Spinal cord (tissue), 10 donors: ENCODE data around the gene DLD. TPM values are rescaled to one million over a fixed set of nuclear protein-coding genes. Genes with fewer than 3 reads are reported as not detected.

Experiments
- DNase-seq, 6 donors: peaks; one replicate each; pipeline versions ENCODE4 v3.0.0 to v3.0.0-alpha.2; 2013 to 2015; ENCODE audit warnings: low spot score in 6 of 6, low read depth in 4 of 6
- H3K27ac ChIP-seq: one replicate; pipeline ENCODE4 v1.5.1; 2013; ENCODE audit warnings: low read depth, low read length, control low read depth
- H3K27me3 ChIP-seq: one replicate; pipeline ENCODE4 v1.6.1; 2013; ENCODE audit warnings: low read length; ENCODE audit not compliant: control insufficient read depth, insufficient read depth
- H3K36me3 ChIP-seq: one replicate; pipeline ENCODE4 v1.6.1; 2013; ENCODE audit warnings: low read length; ENCODE audit not compliant: control insufficient read depth, insufficient read depth
- H3K4me1 ChIP-seq: one replicate; pipeline ENCODE4 v1.6.1; 2013; ENCODE audit warnings: low read length; ENCODE audit not compliant: control insufficient read depth, insufficient read depth
- H3K4me3 ChIP-seq: one replicate; pipeline ENCODE4 v1.5.1; 2013; ENCODE audit warnings: low read depth, low read length, control low read depth
- H3K9me3 ChIP-seq: one replicate; pipeline ENCODE4 v1.6.1; 2013; ENCODE audit warnings: low read length; ENCODE audit not compliant: control insufficient read depth, insufficient read depth
- WGBS: methylation state at CpG from one replicate; pipeline ENCODE4 v1.1.5; 2013; ENCODE audit warnings: missing lambda C conversion rate; ENCODE audit not compliant: insufficient coverage; 5-methylcytosine and 5-hydroxymethylcytosine counted together
- polyA plus RNA-seq, 2 donors: library from polyadenylated mRNA; unstranded; fragments of 120-200 nt; gene quantifications; one replicate each; pipeline ENCODE4 v1.2.1, GENCODE V29; 2013; ENCODE audit not compliant: insufficient read length in 2 of 2
- total RNA-seq, 2 donors: library from RNA; depleted of rRNA in 1 of 2; stranded (reverse); fragments of 120-200 nt in 1 of 2; fragments of >200 nt in 1 of 2; gene quantifications; one replicate each; pipeline versions ENCODE4 v1.2.3 to v1.2.4, GENCODE V29; 2013 to 2014
- donor health status: healthy.

The DLD gene
- total and polyA plus RNA-seq, 4 donors = 56.1 to 98.5 (median 88.8) TPM

GRCh38 chr7:107939573-107940489, 48.8 kb downstream of the DLD start:
- Histone ChIP-seq H3K36me3 (peaks cover 5% of the 10 kb centered on the region), H3K9me3 (no peaks in the 10 kb centered on the region), H3K4me1 (no peaks in the 10 kb centered on the region), H3K27me3 (no peaks in the 10 kb centered on the region), H3K27ac (peak overlapping the region; percentile 4), H3K4me3 (no peak overlapping the region)
- peak in 2 of 6 donors; percentile 10 to 67 for DNase-seq
- WGBS = 81% methylated on average over 15 of the region's 16 CpGs

- Histone ChIP-seq H3K27me3 (no peaks in the 10 kb centered on the region), H3K4me1 (peaks cover 3% of the 10 kb centered on the region), H3K9me3 (no peaks in the 10 kb centered on the region), H3K4me3 (no peak overlapping the region), H3K36me3 (peaks cover 3% of the 10 kb centered on the region), H3K27ac (no peak overlapping the region)
- DNase-seq = no peak
- WGBS = 84% methylated on average over 3 of the region's 4 CpGs
Measured at GRCh38 chr7:107940951-107941350, 50.0 kb downstream of the DLD start.

- Histone ChIP-seq H3K9me3 (no peaks in the 10 kb centered on the region), H3K27ac (no peak overlapping the region), H3K4me1 (peaks cover 8% of the 10 kb centered on the region), H3K36me3 (peaks cover 3% of the 10 kb centered on the region), H3K4me3 (no peak overlapping the region), H3K27me3 (no peaks in the 10 kb centered on the region)
- no CpG with 5 or more reads among the region's 4 CpGs for WGBS
- no peak for DNase-seq
Measured at GRCh38 chr7:107943018-107943417, 52.0 kb downstream of the DLD start.

GRCh38 chr7:107944411-107945169, 53.6 kb downstream of the DLD start:
- WGBS = 95% methylated on average over 2 of the region's 3 CpGs

GRCh38 chr7:107945332-107945731, 54.3 kb downstream of the DLD start:
- WGBS = no CpG with 5 or more reads among the region's 2 CpGs

More at GRCh38 chr7:107944411-107945169, 53.6 kb downstream of the DLD start:
- H3K27me3 ChIP-seq = no peaks in the 10 kb centered on the region
- H3K9me3 ChIP-seq = no peaks in the 10 kb centered on the region
- no peak for DNase-seq
- H3K4me3 ChIP-seq = no peak overlapping the region
- peaks cover 8% of the 10 kb centered on the region for H3K4me1 ChIP-seq
- peaks cover 3% of the 10 kb centered on the region for H3K36me3 ChIP-seq
- H3K27ac ChIP-seq = no peak overlapping the region

GRCh38 chr7:107946451-107946850, 55.5 kb downstream of the DLD start:
- Histone ChIP-seq H3K27ac (peak overlapping the region; percentile 76), H3K4me1 (peaks cover 8% of the 10 kb centered on the region), H3K4me3 (no peak overlapping the region), H3K36me3 (peaks cover 3% of the 10 kb centered on the region), H3K9me3 (no peaks in the 10 kb centered on the region), H3K27me3 (no peaks in the 10 kb centered on the region)
- no CpG with 5 or more reads among the region's 2 CpGs for WGBS
- no peak for DNase-seq

More at GRCh38 chr7:107945332-107945731, 54.3 kb downstream of the DLD start:
- Histone ChIP-seq H3K4me1 (peaks cover 8% of the 10 kb centered on the region), H3K4me3 (no peak overlapping the region), H3K9me3 (no peaks in the 10 kb centered on the region), H3K27me3 (no peaks in the 10 kb centered on the region), H3K27ac (peak overlapping the region; percentile 76), H3K36me3 (no peaks in the 10 kb centered on the region)
- DNase-seq = no peak

GRCh38 chr7:107946881-107947280, 55.9 kb downstream of the DLD start:
- Histone ChIP-seq H3K9me3 (no peaks in the 10 kb centered on the region), H3K4me1 (peaks cover 11% of the 10 kb centered on the region), H3K27me3 (no peaks in the 10 kb centered on the region), H3K36me3 (peaks cover 6% of the 10 kb centered on the region), H3K27ac (peak overlapping the region; percentile 76), H3K4me3 (no peak overlapping the region)
- WGBS = 79% methylated on average over 2 of the region's 6 CpGs
- DNase-seq = peak in 1 of 6 donors; percentile 59

GRCh38 chr7:107948645-107949442, 57.9 kb downstream of the DLD start:
- H3K36me3 ChIP-seq = peaks cover 7% of the 10 kb centered on the region

GRCh38 chr7:107949443-107949935, 58.5 kb downstream of the DLD start:
- no peak for DNase-seq
- Histone ChIP-seq H3K4me3 (no peak overlapping the region), H3K4me1 (peaks cover 12% of the 10 kb centered on the region), H3K9me3 (no peaks in the 10 kb centered on the region), H3K27me3 (no peaks in the 10 kb centered on the region), H3K36me3 (peaks cover 7% of the 10 kb centered on the region), H3K27ac (peak overlapping the region; percentile 72)
- 40% methylated on average over 1 of the region's 1 CpG for WGBS

More at GRCh38 chr7:107948645-107949442, 57.9 kb downstream of the DLD start:
- Histone ChIP-seq H3K27me3 (no peaks in the 10 kb centered on the region), H3K9me3 (no peaks in the 10 kb centered on the region), H3K27ac (peak overlapping the region; percentile 72), H3K4me1 (peaks cover 12% of the 10 kb centered on the region), H3K4me3 (no peak overlapping the region)
- 20% methylated on average over 2 of the region's 7 CpGs for WGBS
- peak in 1 of 6 donors; percentile 69 for DNase-seq
